ENCODE data around the gene AQP12A.

Gene AQP12A

DNA sequence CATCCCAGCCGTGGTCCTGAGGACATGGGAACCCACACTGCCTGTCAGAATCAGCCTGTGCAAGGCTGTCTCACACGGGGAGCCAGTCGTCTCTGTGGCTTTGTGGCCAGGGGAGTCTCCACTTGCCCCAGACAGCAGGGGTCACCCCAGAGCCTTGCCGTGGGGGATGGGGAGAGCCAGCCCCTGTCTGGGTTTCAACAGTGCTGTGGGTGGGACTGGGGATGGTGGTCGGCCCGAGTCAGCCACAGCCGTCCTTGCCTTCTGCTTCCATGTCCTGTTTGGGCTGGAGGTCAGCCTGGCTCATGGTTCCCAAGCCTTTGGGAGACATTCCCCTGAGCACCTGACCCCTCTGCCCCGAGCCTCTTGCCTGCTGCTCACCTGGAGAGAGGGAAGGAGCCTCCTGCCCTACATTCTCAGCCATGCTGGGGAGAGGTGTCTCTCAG, 46.8 kb upstream of the AQP12A start:
- Mint-ChIP-seq H3K36me3 (ENCODE audit: low read depth) (no peaks in the 10 kb centered on the region), H3K4me3 (no peak overlapping the region), H3K4me1 (peaks cover 30% of the 10 kb centered on the region), H3K27me3 (ENCODE audit: low read depth, poor library complexity) (peaks cover 56% of the 10 kb centered on the region), H3K9me3 (no peaks in the 10 kb centered on the region), H3K27ac (no peak overlapping the region)
- no peak for DNase-seq
- TF ChIP-seq, protein P1, sequence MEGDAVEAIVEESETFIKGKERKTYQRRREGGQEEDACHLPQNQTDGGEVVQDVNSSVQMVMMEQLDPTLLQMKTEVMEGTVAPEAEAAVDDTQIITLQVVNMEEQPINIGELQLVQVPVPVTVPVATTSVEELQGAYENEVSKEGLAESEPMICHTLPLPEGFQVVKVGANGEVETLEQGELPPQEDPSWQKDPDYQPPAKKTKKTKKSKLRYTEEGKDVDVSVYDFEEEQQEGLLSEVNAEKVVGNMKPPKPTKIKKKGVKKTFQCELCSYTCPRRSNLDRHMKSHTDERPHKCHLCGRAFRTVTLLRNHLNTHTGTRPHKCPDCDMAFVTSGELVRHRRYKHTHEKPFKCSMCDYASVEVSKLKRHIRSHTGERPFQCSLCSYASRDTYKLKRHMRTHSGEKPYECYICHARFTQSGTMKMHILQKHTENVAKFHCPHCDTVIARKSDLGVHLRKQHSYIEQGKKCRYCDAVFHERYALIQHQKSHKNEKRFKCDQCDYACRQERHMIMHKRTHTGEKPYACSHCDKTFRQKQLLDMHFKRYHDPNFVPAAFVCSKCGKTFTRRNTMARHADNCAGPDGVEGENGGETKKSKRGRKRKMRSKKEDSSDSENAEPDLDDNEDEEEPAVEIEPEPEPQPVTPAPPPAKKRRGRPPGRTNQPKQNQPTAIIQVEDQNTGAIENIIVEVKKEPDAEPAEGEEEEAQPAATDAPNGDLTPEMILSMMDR (IDR thresholded peaks at IDR 0.05): no peak

DNA sequence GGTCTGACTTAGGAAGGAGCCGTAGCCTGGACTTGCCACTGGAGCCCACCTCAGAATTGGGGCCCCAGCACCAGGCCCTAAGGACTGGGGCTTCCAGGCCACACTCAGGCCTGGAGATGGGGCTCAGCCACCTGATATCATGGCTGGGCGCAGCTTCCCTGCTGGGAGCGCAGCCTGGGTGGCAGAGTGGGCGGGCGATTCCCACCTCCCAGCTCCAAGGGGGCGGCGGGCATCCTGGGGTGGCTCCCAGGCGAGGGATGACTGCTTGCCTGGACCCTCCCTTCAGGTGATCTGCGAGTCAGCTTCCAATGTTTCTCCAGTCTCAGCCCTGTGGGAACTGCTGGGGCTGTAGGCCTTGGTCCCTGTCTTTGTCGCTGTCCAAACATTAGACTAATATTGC, 46.3 kb upstream of the AQP12A start:
- H3K27me3 Mint-ChIP-seq (ENCODE audit: low read depth, poor library complexity): peaks cover 56% of the 10 kb centered on the region
- TF ChIP-seq, protein P1 (IDR thresholded peaks at IDR 0.05): no peak
- no peak overlapping the region for H3K4me3 Mint-ChIP-seq
- peaks cover 30% of the 10 kb centered on the region for H3K4me1 Mint-ChIP-seq
- H3K36me3 Mint-ChIP-seq (ENCODE audit: low read depth): no peaks in the 10 kb centered on the region
- DNase-seq: no peak
- no peak overlapping the region for H3K27ac Mint-ChIP-seq
- no peaks in the 10 kb centered on the region for H3K9me3 Mint-ChIP-seq

DNA sequence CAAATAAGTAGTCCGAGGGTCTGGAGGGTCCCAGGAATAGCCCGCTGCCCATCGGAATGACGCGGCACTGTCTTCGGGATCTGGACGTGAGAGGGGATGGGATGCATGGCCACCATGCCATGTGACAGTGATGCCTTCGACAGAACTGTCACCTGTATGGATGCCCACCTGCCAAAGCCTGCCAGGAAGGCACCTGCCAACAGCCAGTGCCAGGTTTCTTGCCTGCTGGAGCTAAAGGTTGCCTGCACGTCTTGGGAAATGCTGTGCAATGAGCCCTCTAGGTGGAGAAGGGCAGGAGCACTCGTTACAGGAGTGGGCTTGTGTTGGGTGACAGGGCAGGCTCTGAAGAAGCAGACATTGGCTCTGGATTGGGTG, 45.9 kb upstream of the AQP12A start:
- Mint-ChIP-seq H3K27me3 (ENCODE audit: low read depth, poor library complexity) (peaks cover 56% of the 10 kb centered on the region), H3K4me3 (no peak overlapping the region), H3K4me1 (peaks cover 30% of the 10 kb centered on the region), H3K9me3 (peaks cover under 1% of the 10 kb centered on the region), H3K27ac (no peak overlapping the region), H3K36me3 (ENCODE audit: low read depth) (no peaks in the 10 kb centered on the region)
- TF ChIP-seq, protein P1 (IDR thresholded peaks at IDR 0.05): no peak
- no peak for DNase-seq

DNA sequence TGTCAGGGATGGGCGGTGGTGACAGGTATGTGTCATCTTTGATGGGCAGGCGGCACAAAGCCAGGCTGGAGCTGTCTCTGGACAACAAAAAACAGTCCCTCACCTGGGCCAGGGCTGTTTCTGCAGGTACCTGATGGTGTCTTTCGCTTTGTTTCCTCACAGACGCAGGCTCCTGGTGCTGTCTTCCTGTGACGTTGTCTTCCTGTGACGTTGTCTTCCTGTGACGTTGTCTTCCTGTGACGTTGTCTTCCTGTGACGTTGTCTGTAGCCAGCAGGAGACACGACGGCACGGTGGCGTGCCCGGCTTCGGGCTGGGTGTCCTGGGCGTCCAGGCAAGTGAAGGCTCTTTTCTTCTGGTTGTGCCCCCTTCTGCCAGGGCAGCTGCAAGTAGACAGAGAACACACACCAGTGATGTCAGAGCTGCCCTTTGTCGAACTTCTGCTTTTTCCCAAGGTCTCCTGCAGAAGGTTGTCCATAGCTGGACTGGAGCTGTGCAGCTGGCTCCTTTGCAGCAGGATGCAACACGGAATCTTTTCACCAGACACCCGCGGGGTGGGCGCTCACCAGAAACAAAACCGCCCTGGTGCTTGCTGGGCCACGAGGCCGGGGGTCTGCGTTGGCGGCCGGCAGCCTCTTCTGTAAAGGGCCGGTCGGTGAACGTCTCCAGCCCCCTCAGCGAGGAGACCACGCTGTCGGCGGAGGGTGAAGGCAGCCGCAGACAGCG, 45.3 kb upstream of the AQP12A start:
- H3K4me3 Mint-ChIP-seq: no peak overlapping the region
- H3K27me3 Mint-ChIP-seq (ENCODE audit: low read depth, poor library complexity): peaks cover 59% of the 10 kb centered on the region
- peaks cover 30% of the 10 kb centered on the region for H3K4me1 Mint-ChIP-seq
- H3K27ac Mint-ChIP-seq: no peak overlapping the region
- DNase-seq: no peak
- H3K9me3 Mint-ChIP-seq: peaks cover 6% of the 10 kb centered on the region
- no peaks in the 10 kb centered on the region for H3K36me3 Mint-ChIP-seq (ENCODE audit: low read depth)
- TF ChIP-seq, protein P1 (IDR thresholded peaks at IDR 0.05): no peak

DNA sequence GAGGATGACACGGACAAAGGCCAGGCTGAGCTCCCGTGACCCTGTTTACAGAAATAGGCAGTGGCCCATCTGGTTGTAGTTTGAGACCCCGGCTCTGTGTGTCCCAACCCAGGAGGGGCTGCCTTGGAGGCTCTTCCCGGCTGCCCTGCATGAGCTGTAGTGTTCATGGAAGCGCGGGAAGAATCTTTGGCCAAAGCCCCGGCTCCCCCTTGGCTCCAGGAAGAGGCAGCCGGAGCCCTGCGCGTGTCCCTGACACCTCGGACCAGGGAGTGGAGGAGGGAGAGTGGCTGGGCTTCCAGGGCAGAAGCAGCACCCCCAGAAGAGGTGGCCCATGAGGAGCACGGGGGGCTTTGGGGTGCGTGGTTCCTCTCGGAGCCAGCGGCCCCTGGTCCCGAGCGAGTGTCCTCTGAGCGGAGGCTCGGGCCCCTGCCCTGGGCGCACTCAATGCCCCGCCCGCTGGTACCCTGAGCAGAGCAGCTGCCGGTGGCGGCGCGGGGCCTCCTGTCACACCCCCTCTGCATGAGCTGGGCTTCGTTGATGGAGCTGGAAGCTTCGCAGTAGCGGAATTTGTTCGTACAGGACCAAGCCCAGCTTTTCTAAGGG, 44.7 kb upstream of the AQP12A start:
- TF ChIP-seq, protein P1 (IDR thresholded peaks at IDR 0.05): no peak
- peaks cover 30% of the 10 kb centered on the region for H3K4me1 Mint-ChIP-seq
- H3K27ac Mint-ChIP-seq: no peak overlapping the region
- H3K36me3 Mint-ChIP-seq (ENCODE audit: low read depth): no peaks in the 10 kb centered on the region
- no peak for DNase-seq
- H3K4me3 Mint-ChIP-seq: no peak overlapping the region
- H3K27me3 Mint-ChIP-seq (ENCODE audit: low read depth, poor library complexity): peaks cover 64% of the 10 kb centered on the region
- peaks cover 12% of the 10 kb centered on the region for H3K9me3 Mint-ChIP-seq
